Activated CD4-positive, alpha-beta T cell treated with anti-CD3 and anti-CD28 coated beads for 36 hours (primary cell): ENCODE data around the gene GSTM1. TPM values are rescaled to one million over a fixed set of nuclear protein-coding genes. Genes with fewer than 3 reads are reported as not detected.
A peak's percentile ranks its signal among the peaks of the same experiment; 100 is the strongest.
"Not testable (repeated sequence)": the region's sequence is repeated elsewhere in the genome, so short reads cannot be mapped to it uniquely, and the experiment has no call there.

Source experiments
- ATAC-seq: fragments of 200-7000 bp; cut with Tn5 transposase; one replicate; pipeline ENCODE4 v1.10.0; 2021; ENCODE audit warnings: mild to moderate bottlenecking, moderate library complexity
- CTCF ChIA-PET: fragments of 350-600 bp; sonication (Branson Sonifier 250); formaldehyde crosslinking; loops from one replicate; lab custom pipeline; 2021; ENCODE audit warnings: antibody characterized with exemption; lab: Charles Lee
- POLR2A ChIA-PET: fragments of 350-600 bp; sonication (Branson Sonifier 250); formaldehyde crosslinking; loops from one replicate; lab custom pipeline; 2021; ENCODE audit warnings: antibody characterized with exemption, inconsistent platforms; lab: Charles Lee
- DNase-seq: peaks from one replicate; pipeline ENCODE4 v3.0.0-alpha.2; 2020
- H3K27ac Mint-ChIP-seq: one replicate; pipeline ENCODE4 v1.8.0; 2021; ENCODE audit warnings: mixed read lengths
- H3K27me3 Mint-ChIP-seq: one replicate; pipeline ENCODE4 v1.8.0; 2021; ENCODE audit warnings: mixed read lengths
- H3K36me3 Mint-ChIP-seq: one replicate; pipeline ENCODE4 v1.8.0; 2021; ENCODE audit warnings: low read depth, mixed read lengths
- H3K4me1 Mint-ChIP-seq: one replicate; pipeline ENCODE4 v1.8.0; 2021; ENCODE audit warnings: mixed read lengths
- H3K4me3 Mint-ChIP-seq: one replicate; pipeline ENCODE4 v1.8.0; 2021; ENCODE audit warnings: mild to moderate bottlenecking, moderate library complexity, mixed read lengths
- H3K9me3 Mint-ChIP-seq: one replicate; pipeline ENCODE4 v1.8.0; 2021; ENCODE audit warnings: low read depth, mixed read lengths
- intact Hi-C, 2 experiments: fragments of 100-400 bp; cut with DNase I in 1 of 2; cut with micrococcal nuclease in 1 of 2; formaldehyde crosslinking; loops; one replicate each; pipeline versions ENCODE4 v1.14.2 to v1.15.1; 2022 to 2024; cut with DNase I, micrococcal nuclease
- total RNA-seq, 2 experiments: library from RNA; stranded (reverse); gene quantifications; one replicate each; pipeline ENCODE4 v1.2.3, GENCODE V29; 2021

The GSTM1 gene
- total RNA-seq, 2 experiments from 2014 or later: 94.0 to 116 TPM

DNA sequence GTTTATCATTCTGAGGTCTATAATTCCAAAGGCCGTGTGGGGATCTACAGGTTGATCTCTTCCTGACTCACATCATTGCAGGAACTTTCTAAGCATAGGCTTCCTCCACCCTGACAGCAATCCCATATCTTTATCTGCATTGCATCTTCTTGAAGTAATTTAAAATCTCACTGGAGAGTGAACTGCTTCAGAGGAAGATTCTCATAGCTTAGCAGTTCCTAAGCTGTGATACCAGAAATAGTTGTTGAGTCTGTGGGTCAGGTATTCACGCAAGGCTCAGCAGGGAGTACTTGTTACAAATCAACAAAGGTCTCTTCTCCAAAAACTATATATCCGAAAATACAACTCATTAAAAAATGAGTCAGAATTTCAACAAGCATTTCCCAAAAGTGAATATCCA is 7.5 kb downstream of the GSTM1 start:
- CTCF ChIA-PET: interaction anchor here (0.6 to 1.1 kb wide), 2 partner anchors 55 to 393 kb away, joined by 4 read pairs; no protein-coding TSS in a partner anchor
- intact Hi-C loops, ATAC-seq, POLR2A ChIA-PET, H3K4me1 Mint-ChIP-seq, H3K4me3 Mint-ChIP-seq, H3K27ac Mint-ChIP-seq, DNase-seq, H3K27me3 Mint-ChIP-seq, H3K9me3 Mint-ChIP-seq: not testable (repeated sequence)
- H3K36me3 Mint-ChIP-seq: peaks cover 14% of the 10 kb centered on the region

DNA sequence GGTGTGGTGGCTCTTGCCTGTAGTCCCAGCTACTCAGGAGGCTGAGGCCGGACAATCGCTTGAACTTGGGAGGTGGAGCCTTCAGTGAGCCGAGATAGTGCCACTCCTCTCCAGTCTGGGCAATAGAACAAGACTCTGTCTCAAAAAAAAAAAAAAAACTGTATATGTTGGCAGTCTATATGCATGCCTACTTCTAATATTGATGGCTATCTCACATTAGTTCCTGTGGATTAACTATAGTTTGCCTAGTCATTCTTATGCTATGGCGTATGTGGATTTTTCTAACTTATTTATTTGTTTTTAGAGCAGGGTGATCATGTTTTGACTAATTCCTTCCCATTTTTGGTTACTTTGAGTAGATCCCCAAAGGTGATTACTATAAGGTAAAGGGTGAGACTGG is 9.4 kb downstream of the GSTM1 start:
- no peak overlapping the region for H3K4me3 Mint-ChIP-seq
- H3K4me1 Mint-ChIP-seq: no peaks in the 10 kb centered on the region
- H3K36me3 Mint-ChIP-seq: peaks cover 4% of the 10 kb centered on the region
- ChIA-PET POLR2A (no interaction called here), CTCF (no interaction called here)
- intact Hi-C loops: no loop called here
- H3K27ac Mint-ChIP-seq: no peak overlapping the region
- no peaks in the 10 kb centered on the region for H3K9me3 Mint-ChIP-seq
- ATAC-seq (no peak), DNase-seq (no peak)
- H3K27me3 Mint-ChIP-seq: no peaks in the 10 kb centered on the region

- DNase-seq, H3K4me3 Mint-ChIP-seq, H3K27ac Mint-ChIP-seq, ATAC-seq, H3K36me3 Mint-ChIP-seq, H3K9me3 Mint-ChIP-seq, intact Hi-C loops, POLR2A ChIA-PET, H3K4me1 Mint-ChIP-seq, CTCF ChIA-PET, H3K27me3 Mint-ChIP-seq: not testable (repeated sequence)
Measured at GRCh38 chr1:109697861-109698260, 10.2 kb downstream of the GSTM1 start.

DNA sequence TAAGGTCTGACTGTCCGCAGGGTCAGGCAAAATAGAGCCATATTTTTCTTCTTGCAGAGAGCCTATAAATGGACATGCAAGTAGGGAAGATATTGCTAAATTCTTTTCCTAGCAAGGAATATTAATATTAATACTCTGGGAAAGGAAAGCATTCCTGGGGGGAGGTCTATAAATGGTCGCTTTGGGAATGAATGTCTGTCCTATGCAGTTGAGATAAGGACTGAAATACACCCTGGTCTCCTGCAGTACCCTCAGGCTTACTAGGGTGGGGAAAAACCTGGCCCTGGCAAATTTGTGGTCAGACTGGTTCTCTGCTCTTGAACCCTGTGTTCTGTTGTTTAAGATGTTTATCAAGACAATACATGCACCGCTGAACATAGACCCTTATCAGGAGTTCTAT is 15.3 kb downstream of the GSTM1 start:
- intact Hi-C loops, ATAC-seq, H3K27me3 Mint-ChIP-seq, H3K27ac Mint-ChIP-seq, H3K9me3 Mint-ChIP-seq, H3K4me1 Mint-ChIP-seq, POLR2A ChIA-PET, H3K4me3 Mint-ChIP-seq, DNase-seq: not testable (repeated sequence)
- H3K36me3 Mint-ChIP-seq: peaks cover 20% of the 10 kb centered on the region
- CTCF ChIA-PET: interaction anchor here (0.7 kb wide), 1 partner anchor 31 kb away, joined by 4 read pairs; no protein-coding TSS in a partner anchor

- DNase-seq (no peak), ATAC-seq (no peak)
- intact Hi-C loops: no loop called here
- POLR2A ChIA-PET: no interaction called here
- Mint-ChIP-seq H3K27me3 (no peaks in the 10 kb centered on the region), H3K9me3 (peaks cover 16% of the 10 kb centered on the region), H3K36me3 (peaks cover 28% of the 10 kb centered on the region), H3K4me3 (no peak overlapping the region), H3K4me1 (no peaks in the 10 kb centered on the region), H3K27ac (no peak overlapping the region)
- CTCF ChIA-PET: no interaction called here
Measured at GRCh38 chr1:109704173-109704572, 16.6 kb downstream of the GSTM1 start.

- Mint-ChIP-seq H3K27me3 (no peaks in the 10 kb centered on the region), H3K4me3 (no peak overlapping the region), H3K4me1 (no peaks in the 10 kb centered on the region), H3K36me3 (peaks cover 28% of the 10 kb centered on the region), H3K27ac (no peak overlapping the region), H3K9me3 (peaks cover 16% of the 10 kb centered on the region)
- intact Hi-C loops: no loop called here
- ChIA-PET POLR2A (no interaction called here), CTCF (interaction anchor here (0.8 to 1.0 kb wide), 2 partner anchors 62 to 65 kb away, joined by 3 read pairs; no protein-coding TSS in a partner anchor)
- ATAC-seq (no peak), DNase-seq (no peak)
Measured at GRCh38 chr1:109705411-109705810, 17.8 kb downstream of the GSTM1 start.

- H3K4me1 Mint-ChIP-seq, H3K27ac Mint-ChIP-seq, ATAC-seq, DNase-seq, POLR2A ChIA-PET, H3K4me3 Mint-ChIP-seq, intact Hi-C loops, H3K27me3 Mint-ChIP-seq: not testable (repeated sequence)
- CTCF ChIA-PET: interaction anchor here (0.6 kb wide), 1 partner anchor 218 kb away, joined by 4 read pairs; no protein-coding TSS in a partner anchor
- Mint-ChIP-seq H3K9me3 (peaks cover 12% of the 10 kb centered on the region), H3K36me3 (peaks cover 23% of the 10 kb centered on the region)
Measured at GRCh38 chr1:109708949-109709348, 21.3 kb downstream of the GSTM1 start.

GRCh38 chr1:109709822-109710221 is 22.2 kb downstream of the GSTM1 start:
- ATAC-seq: not testable (repeated sequence)

DNA sequence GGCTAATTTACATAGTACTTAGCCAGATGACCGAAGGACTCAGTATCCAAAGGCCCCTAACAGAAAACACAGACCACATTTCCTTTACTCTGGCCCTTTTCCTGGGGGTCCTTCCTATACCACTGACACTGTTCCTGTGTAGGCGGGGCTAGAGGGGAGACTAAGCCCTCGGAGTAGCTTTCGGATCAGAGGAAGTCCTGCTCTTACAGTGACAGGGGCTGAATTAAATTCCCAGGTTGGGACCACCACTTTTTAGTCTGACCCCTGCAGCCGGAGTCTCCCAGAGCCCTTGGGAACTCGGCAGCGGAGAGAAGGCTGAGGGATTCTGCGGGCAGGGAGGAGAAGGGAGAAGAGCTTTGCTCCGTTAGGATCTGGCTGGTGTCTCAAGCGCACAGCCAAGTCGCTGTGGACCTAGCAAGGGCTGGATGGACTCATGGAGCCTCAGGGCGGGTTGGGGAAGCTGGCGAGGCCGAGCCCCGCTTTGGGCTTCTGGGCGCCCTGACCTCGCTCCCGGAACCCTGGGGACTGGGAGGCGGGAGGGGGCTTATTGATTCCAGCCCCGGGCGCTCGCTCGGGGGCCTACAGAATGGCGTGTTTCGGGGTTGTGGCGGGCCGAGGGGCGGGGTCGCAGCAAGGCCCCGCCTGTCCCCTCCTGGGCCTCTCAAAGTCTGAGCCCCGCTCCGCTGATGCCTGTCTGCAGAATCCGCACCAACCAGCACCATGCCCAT is 24.1 kb downstream of the GSTM1 start, which contains the start of gene GSTM5:
Gene GSTM5 (plus strand): TSS at position 659 of the 728 bp plus-strand sequence. CDS start 62 bp downstream, at position 721.
- not testable (repeated sequence) for H3K4me3 Mint-ChIP-seq

More at GRCh38 chr1:109709822-109710221, 22.2 kb downstream of the GSTM1 start:
- H3K4me1 Mint-ChIP-seq, DNase-seq, intact Hi-C loops, POLR2A ChIA-PET, H3K27ac Mint-ChIP-seq, H3K4me3 Mint-ChIP-seq, H3K27me3 Mint-ChIP-seq, H3K9me3 Mint-ChIP-seq: not testable (repeated sequence)
- peaks cover 16% of the 10 kb centered on the region for H3K36me3 Mint-ChIP-seq
- CTCF ChIA-PET: interaction anchor here (0.6 kb wide), 1 partner anchor 117 kb away, joined by 3 read pairs; no protein-coding TSS in a partner anchor

GRCh38 chr1:109712321-109712864 is 24.8 kb downstream of the GSTM1 start:
- POLR2A ChIA-PET: no interaction called here
- CTCF ChIA-PET: no interaction called here
- Mint-ChIP-seq H3K9me3 (peaks cover 10% of the 10 kb centered on the region), H3K27ac (no peak overlapping the region), H3K36me3 (peaks cover 11% of the 10 kb centered on the region), H3K27me3 (peaks cover 5% of the 10 kb centered on the region), H3K4me1 (no peaks in the 10 kb centered on the region), H3K4me3 (no peak overlapping the region)
- intact Hi-C loops: no loop called here
- DNase-seq (no peak), ATAC-seq (peak; percentile 16)

More for the DNA sequence above, 24.1 kb downstream of the GSTM1 start, which contains the start of gene GSTM5:
- peak; percentile 66 for ATAC-seq
- H3K4me1 Mint-ChIP-seq, POLR2A ChIA-PET, H3K27ac Mint-ChIP-seq, CTCF ChIA-PET, H3K27me3 Mint-ChIP-seq, H3K9me3 Mint-ChIP-seq: not testable (repeated sequence)
- intact Hi-C loops: loop anchor here in 1 of 2 experiments (1.0 kb wide), 1 partner anchor 24 kb away; the partner anchor contains the start of gene GSTM1
- peaks cover 14% of the 10 kb centered on the region for H3K36me3 Mint-ChIP-seq
- DNase-seq: peak; percentile 11

- POLR2A ChIA-PET: no interaction called here
- peaks cover 2% of the 10 kb centered on the region for H3K9me3 Mint-ChIP-seq
Measured at GRCh38 chr1:109713636-109714035, 26.0 kb downstream of the GSTM1 start.

More at GRCh38 chr1:109713636-109714035, 26.0 kb downstream of the GSTM1 start:
- Mint-ChIP-seq H3K36me3 (peaks cover 3% of the 10 kb centered on the region), H3K4me1 (no peaks in the 10 kb centered on the region), H3K27ac (no peak overlapping the region), H3K4me3 (no peak overlapping the region), H3K27me3 (peaks cover 5% of the 10 kb centered on the region)
- intact Hi-C loops: no loop called here
- no peak for ATAC-seq
- CTCF ChIA-PET: interaction anchor here (0.7 kb wide), 1 partner anchor 71 kb away, joined by 3 read pairs; no protein-coding TSS in a partner anchor
- DNase-seq: no peak
